GM12892 (cell line): ENCODE measurements around the gene CARS1.

Source experiments
- DNase-seq: peaks from one replicate; pipeline ENCODE4 v3.0.0; 2011; ENCODE audit not compliant: insufficient read length
- FAIRE-seq: peaks from 2 replicates; lab custom pipeline; 2011; peaks lifted over from hg19 to GRCh38; lab: Jason Lieb, UNC
- POLR2A ChIP-seq: IDR thresholded peaks from 2 replicates; pipeline ENCODE4 v1.6.1; 2011; ENCODE audit warnings: low read depth, low read length, control low read depth
- POLR2AphosphoS5 ChIP-seq: IDR thresholded peaks from 2 replicates; pipeline ENCODE4 v1.6.1; 2011; ENCODE audit warnings: low read depth, low read length, control low read depth
- TAF1 ChIP-seq: IDR thresholded peaks from 2 replicates; pipeline ENCODE4 v1.6.1; 2011; ENCODE audit warnings: low read depth, mild to moderate bottlenecking, control low read depth, low read length, borderline replicate concordance

Gene CARS1

GRCh38 chr11:2975594-2975993 is 81.6 kb downstream of the CARS1 start:
- no peak for DNase-seq
- peak; percentile 89 for FAIRE-seq
- TF ChIP-seq TAF1 (no peak), POLR2AphosphoS5 (no peak), POLR2A (no peak)

- FAIRE-seq, result no peak
- no peak for DNase-seq
- no peak for TF ChIP-seq POLR2AphosphoS5
Measured at GRCh38 chr11:2974272-2974671, 83.0 kb downstream of the CARS1 start.

DNA sequence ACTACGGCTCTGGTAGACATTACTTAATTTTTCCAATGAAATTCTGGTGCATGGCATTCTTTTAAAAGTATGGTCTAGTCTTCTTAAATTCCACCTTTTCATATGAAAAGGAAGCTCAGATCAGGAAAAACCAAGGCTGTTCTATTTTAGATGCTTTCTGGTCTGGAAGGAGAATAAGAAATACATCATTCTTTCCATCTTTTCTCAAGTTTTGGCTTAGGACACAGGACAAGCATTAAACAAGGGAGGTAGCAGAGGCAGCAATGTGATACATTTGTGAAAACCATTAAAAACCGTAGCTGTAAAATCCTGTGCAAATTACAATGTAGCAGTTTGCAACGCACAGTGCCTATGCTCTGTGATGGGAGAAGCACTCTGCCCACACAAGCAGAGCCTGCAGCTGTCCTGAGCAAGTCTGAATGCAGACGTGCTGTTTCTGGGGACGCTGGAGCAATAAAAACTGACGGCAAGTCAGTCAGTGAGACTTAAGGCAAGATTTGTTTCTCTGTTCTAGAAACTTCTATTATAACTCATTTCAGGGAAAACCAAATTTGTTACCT is 88.8 kb downstream of the CARS1 start:
- FAIRE-seq (no peak), DNase-seq (no peak)
- TF ChIP-seq POLR2AphosphoS5, result no peak
- TF ChIP-seq TAF1, result no peak
- TF ChIP-seq POLR2A, result no peak

GRCh38 chr11:2964782-2965181 is 92.4 kb downstream of the CARS1 start:
- FAIRE-seq (no peak), DNase-seq (no peak)
- TF ChIP-seq POLR2AphosphoS5 (no peak), POLR2A (no peak), TAF1 (no peak)

DNA sequence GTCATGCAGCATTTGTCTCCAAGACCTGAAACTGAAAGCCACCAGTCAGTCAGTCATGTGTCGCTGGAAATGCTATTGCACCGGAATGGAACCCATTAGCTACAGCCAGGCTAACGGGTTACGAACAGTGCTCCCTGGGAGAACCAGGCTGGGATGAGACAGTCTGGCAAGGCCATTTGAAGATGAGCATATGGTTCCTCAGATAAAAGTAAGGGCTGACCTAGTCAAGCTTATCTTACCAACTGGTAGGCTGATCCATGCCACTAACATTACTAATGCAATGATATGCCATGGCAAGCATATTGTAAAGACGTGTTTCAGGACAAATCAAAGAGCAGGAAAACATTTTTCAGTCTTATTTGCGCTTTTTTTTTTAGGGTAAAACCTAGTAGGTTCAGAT is 93.5 kb downstream of the CARS1 start:
- FAIRE-seq (peak; percentile 9), DNase-seq (no peak)
- TF ChIP-seq POLR2A, result no peak
- TF ChIP-seq POLR2AphosphoS5, result no peak
- no peak for TF ChIP-seq TAF1

GRCh38 chr11:2963112-2963754 is 94.0 kb downstream of the CARS1 start:
- DNase-seq (no peak), FAIRE-seq (no peak)
- TF ChIP-seq TAF1, result no peak
- no peak for TF ChIP-seq POLR2AphosphoS5

GRCh38 chr11:2961080-2961479 is 96.1 kb downstream of the CARS1 start:
- no peak for DNase-seq
- FAIRE-seq, result peak; percentile 61

GRCh38 chr11:2960139-2960538 is 97.1 kb downstream of the CARS1 start:
- DNase-seq (no peak), FAIRE-seq (no peak)
- TF ChIP-seq POLR2AphosphoS5 (no peak), TAF1 (no peak), POLR2A (no peak; the same call in 1 of the 2 replicates)

More at GRCh38 chr11:2961080-2961479, 96.1 kb downstream of the CARS1 start:
- TF ChIP-seq TAF1 (no peak), POLR2AphosphoS5 (0 out of 2 replicates have a peak, but pooled peaks have one; percentile 8)

DNA sequence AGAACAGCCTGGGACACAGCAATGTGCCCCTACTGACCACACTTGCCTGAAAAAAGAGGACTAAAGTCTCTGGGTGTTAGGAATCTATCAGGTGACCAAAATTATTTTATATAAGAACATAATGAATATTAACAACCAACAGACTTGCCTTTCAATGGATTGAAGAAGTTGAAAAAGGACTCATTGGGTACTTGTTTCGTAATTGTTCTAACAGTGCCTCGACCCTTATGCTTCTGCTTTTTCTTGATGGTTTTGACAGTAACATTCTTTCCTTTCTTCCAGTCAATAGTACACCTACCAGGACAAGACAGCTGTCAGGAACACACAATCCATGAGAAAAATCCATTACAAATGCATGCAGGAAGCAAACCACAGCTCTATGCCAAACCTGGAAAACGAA is 99.0 kb downstream of the CARS1 start:
- DNase-seq (no peak), FAIRE-seq (no peak)
- TF ChIP-seq POLR2A (no peak), TAF1 (no peak), POLR2AphosphoS5 (no peak)

GRCh38 chr11:2955906-2956476 is 101.2 kb downstream of the CARS1 start:
- no peak for FAIRE-seq
- DNase-seq, result no peak
- TF ChIP-seq POLR2A, result no peak
- TF ChIP-seq POLR2AphosphoS5, result no peak
- no peak for TF ChIP-seq TAF1

DNA sequence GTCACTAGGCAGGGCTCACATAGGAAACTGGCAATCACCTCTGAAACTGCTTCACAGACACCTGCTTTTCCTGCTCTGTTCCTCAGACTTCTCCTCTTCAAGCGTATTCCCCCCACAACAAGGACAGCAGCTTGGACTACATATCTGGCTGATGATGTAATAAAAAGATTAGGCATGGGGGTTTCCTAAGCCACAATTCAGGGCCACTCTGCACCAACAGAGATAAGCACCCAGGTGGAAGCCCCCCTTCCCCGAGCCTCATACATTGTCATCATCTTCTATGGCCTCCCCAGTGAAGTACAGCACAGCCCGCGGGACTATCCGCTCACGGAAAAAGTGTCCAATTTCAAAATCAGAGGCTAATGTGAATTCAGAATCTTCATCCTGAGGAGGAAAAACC is 103.0 kb downstream of the CARS1 start:
- TF ChIP-seq POLR2A (no peak), TAF1 (no peak), POLR2AphosphoS5 (no peak)
- no peak for DNase-seq
- peak; percentile 67 for FAIRE-seq

- TF ChIP-seq POLR2A, result no peak
- no peak for TF ChIP-seq TAF1
- FAIRE-seq (no peak), DNase-seq (no peak)
Measured at GRCh38 chr11:2952290-2952689, 104.9 kb downstream of the CARS1 start.
